ENCODE results near the gene AFF3. TPM values are rescaled to one million over a fixed set of nuclear protein-coding genes. Genes with fewer than 3 reads are reported as not detected.

The AFF3 gene
- total and polyA plus RNA-seq, 10 of the 15 experiments (the other 5 are each of a cell fraction or from before 2014, with no cell fraction given), result 0.26 to 5.5 (median 3.0) TPM

DNA sequence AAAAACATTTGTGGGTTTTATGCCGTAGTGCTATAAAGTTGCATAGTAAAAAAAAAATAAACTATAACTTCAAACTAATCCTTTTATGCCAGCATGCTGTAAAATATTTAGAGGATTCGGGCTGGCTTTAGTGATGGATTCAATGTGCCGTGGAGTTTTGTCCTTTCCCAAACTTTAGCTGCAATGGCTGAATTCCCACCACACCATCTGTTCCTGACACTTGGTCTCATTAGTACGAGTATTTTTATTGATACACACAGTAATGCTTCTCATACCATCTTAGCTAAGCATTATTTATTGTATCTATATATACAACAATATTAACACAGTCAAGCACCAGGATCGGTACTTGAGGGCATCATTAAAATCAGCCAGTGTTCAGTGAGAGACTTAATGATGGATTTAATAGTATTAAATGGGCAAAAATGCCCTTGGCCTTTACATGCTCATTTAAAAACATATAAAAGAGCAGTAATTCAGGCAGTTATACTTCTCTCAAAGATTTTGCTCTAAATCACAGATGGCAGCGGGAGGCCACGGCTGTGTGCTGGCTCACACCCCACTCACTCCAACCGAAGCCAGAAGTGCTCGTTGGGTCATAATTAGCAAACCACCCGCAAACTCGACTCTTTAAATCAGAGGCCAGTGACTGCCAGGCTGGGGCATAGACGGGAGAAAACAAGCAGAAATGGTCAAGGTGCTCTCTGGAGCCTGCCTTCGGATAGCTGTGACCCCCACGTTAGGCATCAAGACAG is 355.6 kb downstream of the AFF3 start:
- no peak for DNase-seq (ENCODE audit: low read depth, low spot score)
- Histone ChIP-seq H3K36me3 (ENCODE audit: control insufficient read depth in 2 of 2, insufficient read depth in 2 of 2, low read length in 1 of 2) (no peaks in the 10 kb centered on the region), H3K27ac (ENCODE audit: control insufficient read depth, insufficient read depth) (no peak overlapping the region), H3K4me2 (ENCODE audit: control insufficient read depth, insufficient read depth) (no peak overlapping the region), H4K20me1 (ENCODE audit: control insufficient read depth, insufficient read depth) (no peaks in the 10 kb centered on the region), H3K4me1 (ENCODE audit: control insufficient read depth, insufficient read depth, low read length) (no peaks in the 10 kb centered on the region), H2AFZ (ENCODE audit: control insufficient read depth, low read depth, low read length) (no peak overlapping the region), H3K27me3 (replicated peaks in 1 of 2; ENCODE audit: control insufficient read depth in 2 of 2, insufficient read depth in 2 of 2, low read length in 1 of 2) (no peaks in the 10 kb centered on the region), H3K79me2 (ENCODE audit: control insufficient read depth, insufficient read depth, low read length) (no peaks in the 10 kb centered on the region), H3K9me3 (replicated peaks; ENCODE audit: control insufficient read depth, insufficient read depth, low read length) (no peaks in the 10 kb centered on the region), H3K4me3 (no peak overlapping the region), H3K9ac (ENCODE audit: control insufficient read depth, insufficient read depth, low read length) (no peak overlapping the region)
- intact Hi-C loops (cut with micrococcal nuclease; ENCODE audit: unreplicated experiment), result no loop called here
- no peak for ATAC-seq
- 58% methylated on average over 14 of the region's 14 CpGs for WGBS (ENCODE audit: insufficient coverage, insufficient replicate concordance, low lambda C conversion rate, missing lambda C conversion rate)
- TF ChIP-seq IRF4 (IDR thresholded peaks at IDR 0.05; ENCODE audit: low read depth, low read length) (no peak), JUND (IDR thresholded peaks at IDR 0.05; ENCODE audit: low read depth, low read length) (no peak), IRF5 (IDR thresholded peaks at IDR 0.05; ENCODE audit: borderline replicate concordance) (no peak), SUZ12 (IDR thresholded peaks at IDR 0.05; ENCODE audit: unreplicated experiment) (no peak), ZNF592 (IDR thresholded peaks at IDR 0.05) (no peak)
- TF ChIP-seq, protein P1, sequence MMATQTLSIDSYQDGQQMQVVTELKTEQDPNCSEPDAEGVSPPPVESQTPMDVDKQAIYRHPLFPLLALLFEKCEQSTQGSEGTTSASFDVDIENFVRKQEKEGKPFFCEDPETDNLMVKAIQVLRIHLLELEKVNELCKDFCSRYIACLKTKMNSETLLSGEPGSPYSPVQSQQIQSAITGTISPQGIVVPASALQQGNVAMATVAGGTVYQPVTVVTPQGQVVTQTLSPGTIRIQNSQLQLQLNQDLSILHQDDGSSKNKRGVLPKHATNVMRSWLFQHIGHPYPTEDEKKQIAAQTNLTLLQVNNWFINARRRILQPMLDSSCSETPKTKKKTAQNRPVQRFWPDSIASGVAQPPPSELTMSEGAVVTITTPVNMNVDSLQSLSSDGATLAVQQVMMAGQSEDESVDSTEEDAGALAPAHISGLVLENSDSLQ (IDR thresholded peaks at IDR 0.05), result no peak
- CTCF ChIA-PET, result interaction anchor here (0.7 kb wide), 1 partner anchor 9 kb away, joined by 3 read pairs; no protein-coding TSS in a partner anchor
- SMC1A ChIA-PET (ENCODE audit: uncharacterized antibody, unreplicated experiment), result interaction anchor here (1.3 kb wide), 1 partner anchor 14 kb away, joined by 3 read pairs; no protein-coding TSS in a partner anchor
- no peak for FAIRE-seq
- POLR2A ChIA-PET, result no interaction called here
- in situ Hi-C loops (cut with MboI), result no loop called here
- BruUV-seq (replicated peaks), result no TSS peak
- RAD21 ChIA-PET (ENCODE audit: unreplicated experiment), result no interaction called here

Measured in GM12878 (cell line).